Measurements from ENCODE around the gene ARHGEF17. TPM values are rescaled to one million over a fixed set of nuclear protein-coding genes. Genes with fewer than 3 reads are reported as not detected.
A peak's percentile ranks its signal among the peaks of the same experiment; 100 is the strongest.

Gene ARHGEF17
- total RNA-seq, 3 donors from 2014 or later (not counting 1 experiment from before 2014, with no cell fraction given): 0.02 to 0.88 (median 0.50) TPM

- DNase-seq (no peak), ATAC-seq (no peak)
- Histone ChIP-seq H3K4me3 (ENCODE audit: low read length) (no peak overlapping the region), H3K27ac (ENCODE audit: low read length) (peak overlapping the region; percentile 86), H3K4me1 (ENCODE audit: control insufficient read depth, insufficient read depth, low read length) (peaks cover 29% of the 10 kb centered on the region), H3K27me3 (ENCODE audit: control insufficient read depth, insufficient read depth, low read length) (no peaks in the 10 kb centered on the region), H3K36me3 (ENCODE audit: control insufficient read depth, insufficient read depth, low read length) (no peaks in the 10 kb centered on the region), H3K9me3 (ENCODE audit: control insufficient read depth, insufficient read depth, low read length) (no peaks in the 10 kb centered on the region)
- H3K4me3 Mint-ChIP-seq: peak overlapping the region; percentile 40
- intact Hi-C loops (cut with micrococcal nuclease): no loop called here
- no peaks in the 10 kb centered on the region for H3K9me3 Mint-ChIP-seq
- no peaks in the 10 kb centered on the region for H3K36me3 Mint-ChIP-seq
- peaks cover 16% of the 10 kb centered on the region in 2 donors for H3K4me1 Mint-ChIP-seq
- WGBS (ENCODE audit: insufficient coverage): 87% methylated on average over 6 of the region's 6 CpGs
- no peaks in the 10 kb centered on the region for H3K27me3 Mint-ChIP-seq (ENCODE audit: low read depth in 2 of 2)
- TF ChIP-seq CTCF (IDR thresholded peaks at IDR 0.05): no peak
- H3K27ac Mint-ChIP-seq: peak overlapping the region; percentile 85 to 93
Measured at GRCh38 chr11:73366953-73367352, 58.9 kb downstream of the ARHGEF17 start.

- H3K36me3 Mint-ChIP-seq: no peaks in the 10 kb centered on the region
- H3K27ac ChIP-seq (ENCODE audit: low read length): no peak overlapping the region
- no peaks in the 10 kb centered on the region for H3K9me3 Mint-ChIP-seq
- H3K36me3 ChIP-seq (ENCODE audit: control insufficient read depth, insufficient read depth, low read length): no peaks in the 10 kb centered on the region
- H3K4me1 Mint-ChIP-seq: peaks cover 16% of the 10 kb centered on the region in 2 donors
- ATAC-seq (no peak), DNase-seq (no peak)
- H3K9me3 ChIP-seq (ENCODE audit: control insufficient read depth, insufficient read depth, low read length): no peaks in the 10 kb centered on the region
- H3K4me3 ChIP-seq (ENCODE audit: low read length): no peak overlapping the region
- H3K27ac Mint-ChIP-seq: peak overlapping the region; percentile 85 to 93
- H3K4me1 ChIP-seq (ENCODE audit: control insufficient read depth, insufficient read depth, low read length): peaks cover 35% of the 10 kb centered on the region
- intact Hi-C loops (cut with micrococcal nuclease): no loop called here
- no peak overlapping the region for H3K4me3 Mint-ChIP-seq
- H3K27me3 ChIP-seq (ENCODE audit: control insufficient read depth, insufficient read depth, low read length): no peaks in the 10 kb centered on the region
- TF ChIP-seq CTCF (IDR thresholded peaks at IDR 0.05): no peak
- no peaks in the 10 kb centered on the region for H3K27me3 Mint-ChIP-seq (ENCODE audit: low read depth in 2 of 2)
- 84% methylated on average over 20 of the region's 20 CpGs for WGBS (ENCODE audit: insufficient coverage)
Measured at GRCh38 chr11:73367482-73368024, 59.5 kb downstream of the ARHGEF17 start.

- Mint-ChIP-seq H3K36me3 (no peaks in the 10 kb centered on the region), H3K27me3 (ENCODE audit: low read depth in 2 of 2) (no peaks in the 10 kb centered on the region), H3K9me3 (no peaks in the 10 kb centered on the region), H3K27ac (peak overlapping the region in 1 of 2 donors; percentile 52), H3K4me3 (no peak overlapping the region), H3K4me1 (peaks cover 9 to 18% of the 10 kb centered on the region in 2 donors)
- Histone ChIP-seq H3K36me3 (ENCODE audit: control insufficient read depth, insufficient read depth, low read length) (no peaks in the 10 kb centered on the region), H3K27ac (ENCODE audit: low read length) (no peak overlapping the region), H3K9me3 (ENCODE audit: control insufficient read depth, insufficient read depth, low read length) (no peaks in the 10 kb centered on the region), H3K4me3 (ENCODE audit: low read length) (no peak overlapping the region), H3K4me1 (ENCODE audit: control insufficient read depth, insufficient read depth, low read length) (peaks cover 28% of the 10 kb centered on the region), H3K27me3 (ENCODE audit: control insufficient read depth, insufficient read depth, low read length) (no peaks in the 10 kb centered on the region)
- no peak for TF ChIP-seq CTCF (IDR thresholded peaks at IDR 0.05)
- DNase-seq (no peak), ATAC-seq (no peak)
- intact Hi-C loops (cut with micrococcal nuclease): no loop called here
- WGBS (ENCODE audit: insufficient coverage): 54% methylated on average over 6 of the region's 6 CpGs
Measured at GRCh38 chr11:73372375-73372993, 64.4 kb downstream of the ARHGEF17 start.

- no peaks in the 10 kb centered on the region for H3K27me3 Mint-ChIP-seq (ENCODE audit: low read depth in 2 of 2)
- no peak for TF ChIP-seq CTCF (IDR thresholded peaks at IDR 0.05)
- Histone ChIP-seq H3K4me1 (ENCODE audit: control insufficient read depth, insufficient read depth, low read length) (peaks cover 39% of the 10 kb centered on the region), H3K9me3 (ENCODE audit: control insufficient read depth, insufficient read depth, low read length) (no peaks in the 10 kb centered on the region), H3K27ac (ENCODE audit: low read length) (no peak overlapping the region), H3K27me3 (ENCODE audit: control insufficient read depth, insufficient read depth, low read length) (no peaks in the 10 kb centered on the region), H3K36me3 (ENCODE audit: control insufficient read depth, insufficient read depth, low read length) (no peaks in the 10 kb centered on the region), H3K4me3 (ENCODE audit: low read length) (no peak overlapping the region)
- ATAC-seq (no peak), DNase-seq (no peak)
- WGBS (ENCODE audit: insufficient coverage): 92% methylated on average over 4 of the region's 4 CpGs
- no peak overlapping the region for H3K27ac Mint-ChIP-seq
- no peaks in the 10 kb centered on the region for H3K36me3 Mint-ChIP-seq
- H3K4me3 Mint-ChIP-seq: no peak overlapping the region
- intact Hi-C loops (cut with micrococcal nuclease): no loop called here
- H3K4me1 Mint-ChIP-seq: peaks cover 9 to 33% of the 10 kb centered on the region in 2 donors
- no peaks in the 10 kb centered on the region for H3K9me3 Mint-ChIP-seq
Measured at GRCh38 chr11:73374151-73374550, 66.1 kb downstream of the ARHGEF17 start.

All from natural killer cell (primary cell).